Hypothalamus (tissue), 51 donors: ENCODE results near the gene MUCL3.
"Not testable (repeated sequence)": the region's sequence is repeated elsewhere in the genome, so short reads cannot be mapped to it uniquely, and the experiment has no call there.

Source experiments
- DNase-seq, 51 donors: peaks; one replicate each; lab custom pipeline; 2025; lab: John Stamatoyannopoulos, UW

MUCL3 gene

GRCh38 chr6:30972816-30973215, 32.0 kb downstream of the MUCL3 start:
- no peak for DNase-seq

- no peak for DNase-seq
Observed at GRCh38 chr6:30974490-30975252, 33.9 kb downstream of the MUCL3 start.

GRCh38 chr6:30979141-30979540, 38.4 kb downstream of the MUCL3 start:
- no peak for DNase-seq

- no peak for DNase-seq
Observed at GRCh38 chr6:30979690-30980089, 38.9 kb downstream of the MUCL3 start.

GRCh38 chr6:30981942-30982772, 41.4 kb downstream of the MUCL3 start:
- DNase-seq, result no peak

- no peak for DNase-seq
Observed at GRCh38 chr6:30983439-30983838, 42.7 kb downstream of the MUCL3 start, which contains the start of gene MUC21. Gene MUC21, plus strand, starts transcription at chr6:30983718. Its CDS starts 241 bp downstream, at chr6:30983959.

- no peak for DNase-seq
Observed at GRCh38 chr6:30985490-30985889, 44.7 kb downstream of the MUCL3 start.

GRCh38 chr6:30987304-30987703, 46.5 kb downstream of the MUCL3 start:
- DNase-seq, result no peak

- no peak for DNase-seq
Observed at GRCh38 chr6:30988209-30988825, 47.5 kb downstream of the MUCL3 start.

GRCh38 chr6:30990422-30991086, 49.8 kb downstream of the MUCL3 start:
- DNase-seq, result no peak

GRCh38 chr6:30991891-30992290, 51.1 kb downstream of the MUCL3 start:
- DNase-seq, result no peak

- no peak for DNase-seq
Observed at GRCh38 chr6:30997301-30997700, 56.5 kb downstream of the MUCL3 start.

- no peak for DNase-seq
Observed at GRCh38 chr6:30998785-30999184, 58.0 kb downstream of the MUCL3 start.

GRCh38 chr6:31000067-31000860, 59.5 kb downstream of the MUCL3 start:
- DNase-seq, result not testable (repeated sequence)

- DNase-seq, result no peak
Observed at GRCh38 chr6:31001281-31001888, 60.6 kb downstream of the MUCL3 start.

GRCh38 chr6:31002471-31002870, 61.7 kb downstream of the MUCL3 start:
- DNase-seq, result no peak
